CD4-positive, alpha-beta T cell treated with Interleukin-6 for 4 hours (primary cell): ENCODE measurements around the gene PRLR.

Experiments
- DNase-seq: peaks from one replicate; pipeline ENCODE4 v3.0.0-alpha.2; 2020; ENCODE audit warnings: mixed read lengths

PRLR gene

GRCh38 chr5:35029333-35029732, 201.0 kb downstream of the PRLR start:
- no peak for DNase-seq

GRCh38 chr5:35026941-35027340, 203.3 kb downstream of the PRLR start:
- no peak for DNase-seq

GRCh38 chr5:35026280-35026840, 203.9 kb downstream of the PRLR start:
- no peak for DNase-seq

- no peak for DNase-seq
Measured at GRCh38 chr5:35024911-35025510, 205.3 kb downstream of the PRLR start.

GRCh38 chr5:35023391-35024178, 206.7 kb downstream of the PRLR start:
- no peak for DNase-seq

GRCh38 chr5:35016174-35017051, 213.9 kb downstream of the PRLR start:
- no peak for DNase-seq

DNA sequence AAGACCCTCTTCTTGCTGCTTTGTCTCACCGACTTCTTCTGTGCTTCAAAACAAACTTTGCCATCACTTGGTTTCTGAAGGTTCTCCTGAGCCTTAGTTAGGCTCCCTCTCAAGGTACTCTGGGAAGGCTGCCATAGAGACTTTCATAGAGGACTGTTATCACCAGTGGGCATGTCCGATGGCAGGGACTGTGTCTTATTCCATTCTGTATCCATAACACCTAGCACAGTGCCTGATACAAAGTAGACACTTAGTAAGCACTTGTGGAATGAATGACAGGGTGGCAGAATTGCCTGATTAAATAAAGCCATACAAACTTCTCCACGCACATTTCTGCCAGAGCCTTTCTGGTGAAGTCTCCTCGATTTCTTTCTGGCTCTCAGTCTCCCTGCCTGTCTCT, 215.2 kb downstream of the PRLR start:
- no peak for DNase-seq

GRCh38 chr5:35012796-35013195, 217.5 kb downstream of the PRLR start:
- no peak for DNase-seq

GRCh38 chr5:35012365-35012764, 217.9 kb downstream of the PRLR start:
- DNase-seq = no peak

DNA sequence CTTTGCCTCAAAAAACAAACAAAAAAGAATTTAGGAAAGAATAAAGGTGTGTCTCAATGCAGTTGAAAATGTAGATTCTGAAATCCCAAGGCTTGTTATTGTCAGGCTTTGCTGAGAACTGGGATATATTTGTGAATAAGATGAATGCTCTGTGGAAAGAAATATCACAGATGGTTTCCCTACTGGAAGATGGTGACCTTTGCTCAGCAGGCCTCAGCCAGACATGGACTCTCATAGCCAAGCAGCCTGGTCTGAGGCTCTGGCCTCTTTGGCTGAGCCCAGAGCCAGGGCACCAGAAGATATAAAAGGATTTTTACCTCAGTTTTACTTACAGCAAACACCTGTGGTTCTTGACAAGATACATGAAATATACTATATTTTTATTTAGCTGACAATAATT, 219.6 kb downstream of the PRLR start:
- no peak for DNase-seq

DNA sequence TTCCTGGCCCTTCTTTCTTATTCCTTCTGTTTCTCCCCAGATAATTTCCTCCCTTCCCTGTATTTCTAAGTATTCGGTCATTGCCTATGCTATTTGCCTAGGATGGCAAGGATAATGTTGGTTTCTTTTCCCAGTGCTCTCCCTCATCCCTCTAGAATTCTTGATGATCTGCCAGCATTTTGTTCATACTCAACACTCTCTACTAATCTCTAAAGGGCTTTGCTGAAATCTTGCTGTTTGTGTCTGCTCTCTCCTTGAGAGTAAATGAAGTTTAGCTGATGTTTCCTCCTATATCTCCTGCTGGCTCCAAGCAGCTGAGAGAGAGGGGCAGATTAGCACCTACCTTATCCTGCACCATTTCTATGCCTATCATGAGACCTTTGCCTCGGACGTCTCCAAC, 220.6 kb downstream of the PRLR start:
- DNase-seq = no peak

GRCh38 chr5:35009019-35009418, 221.3 kb downstream of the PRLR start:
- no peak for DNase-seq

DNA sequence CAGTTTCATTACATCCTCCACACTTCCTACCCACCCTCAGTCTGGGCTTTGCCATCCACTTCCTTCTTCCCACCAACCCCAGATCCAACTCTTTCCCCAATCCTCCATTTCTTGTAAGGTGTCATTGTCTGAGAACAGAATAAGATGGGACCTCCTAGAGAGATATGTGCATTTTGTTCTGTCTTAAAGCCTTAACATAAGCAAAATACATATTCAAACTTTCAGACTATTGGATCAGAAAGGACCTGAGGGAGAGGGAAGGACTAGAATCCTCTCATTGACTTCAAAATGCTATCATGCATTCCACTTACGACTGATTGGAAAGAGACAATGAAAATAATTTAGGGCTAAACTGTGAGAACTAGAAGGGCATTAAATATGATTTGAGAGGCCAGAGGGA, 225.5 kb downstream of the PRLR start:
- DNase-seq = no peak

DNA sequence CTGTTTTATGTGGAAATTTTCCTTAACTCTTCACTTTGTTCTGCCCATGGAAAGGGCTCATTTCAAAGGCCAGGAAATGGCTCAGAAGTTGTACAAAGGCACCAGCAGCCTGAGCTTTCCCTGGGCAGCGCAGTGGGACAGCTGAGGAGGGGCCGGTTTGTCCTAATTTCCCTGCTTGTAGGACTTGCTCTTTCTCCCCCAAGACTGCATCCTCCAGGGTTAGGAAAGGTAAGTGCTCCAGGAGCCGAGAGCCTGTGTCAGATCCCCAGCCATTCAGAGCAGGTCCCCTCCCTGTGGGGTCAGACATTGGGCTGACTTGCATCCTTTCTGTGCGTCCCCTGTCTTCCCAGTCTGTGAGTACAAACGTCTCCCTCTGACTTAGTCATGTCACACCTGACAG, 226.1 kb downstream of the PRLR start:
- no peak for DNase-seq

- peak; percentile 57 for DNase-seq
Measured at GRCh38 chr5:35003018-35003957, 227.0 kb downstream of the PRLR start.

GRCh38 chr5:35002459-35002858, 227.8 kb downstream of the PRLR start:
- no peak for DNase-seq

DNA sequence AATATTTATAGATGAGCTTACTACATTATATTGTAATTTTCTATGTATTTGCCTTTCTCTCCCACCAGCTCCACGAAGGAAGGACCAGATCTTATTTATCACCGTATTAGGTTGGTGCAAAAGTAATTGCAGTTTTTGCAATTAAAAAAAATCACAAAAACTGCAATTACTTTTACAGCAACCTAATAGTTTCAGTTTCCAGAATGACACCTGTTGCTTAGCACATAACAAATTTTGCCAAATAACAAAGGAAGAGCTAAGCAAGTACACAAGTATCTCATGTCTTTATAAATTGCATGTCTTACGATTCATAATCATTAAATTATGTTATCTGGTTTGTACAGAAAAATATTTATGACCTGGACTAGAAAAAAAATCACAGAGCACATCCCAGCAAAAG, 228.4 kb downstream of the PRLR start:
- no peak for DNase-seq
